Measurements from ENCODE around the gene TTC4.

DNA sequence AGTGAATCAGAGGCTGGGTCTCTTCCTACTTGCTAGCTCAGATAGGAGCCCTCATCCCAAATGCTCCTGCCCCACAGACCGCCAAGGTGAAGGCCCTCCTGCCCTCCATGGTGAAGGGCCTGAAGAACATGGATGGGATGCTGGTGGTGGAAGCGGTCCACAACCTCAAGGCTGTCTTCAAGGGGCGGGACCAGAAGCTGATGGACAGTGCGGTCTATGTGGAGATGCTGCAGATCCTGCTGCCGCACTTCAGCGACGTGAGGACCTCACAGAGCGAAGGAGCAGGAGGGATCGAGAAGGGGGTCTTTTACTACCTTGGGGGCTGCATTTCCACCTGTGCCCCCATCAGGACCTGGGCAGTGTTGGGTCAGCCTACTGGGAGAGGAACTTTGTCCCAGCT, 14.6 kb upstream of the TTC4 start:
- TF ChIP-seq, protein P1, sequence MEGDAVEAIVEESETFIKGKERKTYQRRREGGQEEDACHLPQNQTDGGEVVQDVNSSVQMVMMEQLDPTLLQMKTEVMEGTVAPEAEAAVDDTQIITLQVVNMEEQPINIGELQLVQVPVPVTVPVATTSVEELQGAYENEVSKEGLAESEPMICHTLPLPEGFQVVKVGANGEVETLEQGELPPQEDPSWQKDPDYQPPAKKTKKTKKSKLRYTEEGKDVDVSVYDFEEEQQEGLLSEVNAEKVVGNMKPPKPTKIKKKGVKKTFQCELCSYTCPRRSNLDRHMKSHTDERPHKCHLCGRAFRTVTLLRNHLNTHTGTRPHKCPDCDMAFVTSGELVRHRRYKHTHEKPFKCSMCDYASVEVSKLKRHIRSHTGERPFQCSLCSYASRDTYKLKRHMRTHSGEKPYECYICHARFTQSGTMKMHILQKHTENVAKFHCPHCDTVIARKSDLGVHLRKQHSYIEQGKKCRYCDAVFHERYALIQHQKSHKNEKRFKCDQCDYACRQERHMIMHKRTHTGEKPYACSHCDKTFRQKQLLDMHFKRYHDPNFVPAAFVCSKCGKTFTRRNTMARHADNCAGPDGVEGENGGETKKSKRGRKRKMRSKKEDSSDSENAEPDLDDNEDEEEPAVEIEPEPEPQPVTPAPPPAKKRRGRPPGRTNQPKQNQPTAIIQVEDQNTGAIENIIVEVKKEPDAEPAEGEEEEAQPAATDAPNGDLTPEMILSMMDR (conservative IDR thresholded peaks at IDR 0.05; ENCODE audit: low read depth, low read length) = no peak
- no peak for TF ChIP-seq EZH2 (IDR thresholded peaks at IDR 0.05; ENCODE audit: borderline replicate concordance, low read depth, low read length, poor library complexity, severe bottlenecking)
